ENCODE results near the gene NXPH1.

- TF ChIP-seq CTCF (conservative IDR thresholded peaks at IDR 0.05; ENCODE audit: low read depth, low read length) = no peak
- TF ChIP-seq EZH2 (IDR thresholded peaks at IDR 0.05; ENCODE audit: borderline replicate concordance, low read depth, low read length, poor library complexity, severe bottlenecking) = no peak
These were observed 328.3 kb downstream of the NXPH1 start for GRCh38 chr7:8761731-8762130.

Data from A673 (cell line).